ENCODE measurements around the gene CYBA. TPM values are rescaled to one million over a fixed set of nuclear protein-coding genes. Genes with fewer than 3 reads are reported as not detected.

Gene CYBA
- total and polyA plus RNA-seq, 2 of the 4 experiments (the other 2 are of a cell fraction) = 65.6 to 169 TPM

DNA sequence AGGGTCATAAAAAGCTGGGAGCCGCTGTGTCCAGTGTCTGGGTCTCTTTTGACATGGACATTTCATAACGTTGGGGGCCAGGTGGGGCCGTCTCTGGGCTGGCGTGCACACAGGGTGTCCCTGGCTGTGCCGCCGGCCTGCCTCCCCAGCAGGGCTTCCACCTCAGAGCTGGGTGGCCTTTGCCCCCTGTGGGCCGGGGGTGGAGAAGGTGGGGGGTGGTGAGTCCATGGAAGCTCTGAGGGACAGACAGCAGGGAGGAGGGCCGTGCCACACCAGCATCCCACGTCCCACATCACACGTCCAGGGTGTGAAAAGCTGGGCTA, 36.4 kb upstream of the CYBA start:
- H3K56ac ChIP-seq (ENCODE audit: extremely low read depth, insufficient read depth, low read length) = no peak overlapping the region

More for the DNA sequence above, 36.4 kb upstream of the CYBA start:
- peaks cover 7% of the 10 kb centered on the region; the same call in 1 of the 2 replicates for H4K20me1 ChIP-seq (ENCODE audit: insufficient read depth, low read length)
- H3K9me1 ChIP-seq (ENCODE audit: insufficient read depth, low read length) = no peaks in the 10 kb centered on the region
- peaks cover 40% of the 10 kb centered on the region for H3K27me3 ChIP-seq (ENCODE audit: control insufficient read depth, insufficient read depth, low read length)
- TF ChIP-seq NFE2L2 (IDR thresholded peaks at IDR 0.05; ENCODE audit: low read depth, low read length) = no peak
- TF ChIP-seq, protein P1, sequence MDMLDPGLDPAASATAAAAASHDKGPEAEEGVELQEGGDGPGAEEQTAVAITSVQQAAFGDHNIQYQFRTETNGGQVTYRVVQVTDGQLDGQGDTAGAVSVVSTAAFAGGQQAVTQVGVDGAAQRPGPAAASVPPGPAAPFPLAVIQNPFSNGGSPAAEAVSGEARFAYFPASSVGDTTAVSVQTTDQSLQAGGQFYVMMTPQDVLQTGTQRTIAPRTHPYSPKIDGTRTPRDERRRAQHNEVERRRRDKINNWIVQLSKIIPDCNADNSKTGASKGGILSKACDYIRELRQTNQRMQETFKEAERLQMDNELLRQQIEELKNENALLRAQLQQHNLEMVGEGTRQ (IDR thresholded peaks at IDR 0.05; ENCODE audit: low read depth, low read length) = no peak
- no peak for TF ChIP-seq SMC3 (IDR thresholded peaks at IDR 0.05; ENCODE audit: low read depth, low read length)
- TF ChIP-seq RFX5 (IDR thresholded peaks at IDR 0.05; ENCODE audit: low read depth, low read length) = no peak
- TF ChIP-seq BHLHE40 (IDR thresholded peaks at IDR 0.05; ENCODE audit: low read depth, low read length) = no peak
- TF ChIP-seq MXI1 (IDR thresholded peaks at IDR 0.05; ENCODE audit: borderline replicate concordance, low read depth, low read length) = no peak
- TF ChIP-seq MAZ (IDR thresholded peaks at IDR 0.05; ENCODE audit: borderline replicate concordance, low read depth, low read length) = no peak
- TF ChIP-seq, protein P2, sequence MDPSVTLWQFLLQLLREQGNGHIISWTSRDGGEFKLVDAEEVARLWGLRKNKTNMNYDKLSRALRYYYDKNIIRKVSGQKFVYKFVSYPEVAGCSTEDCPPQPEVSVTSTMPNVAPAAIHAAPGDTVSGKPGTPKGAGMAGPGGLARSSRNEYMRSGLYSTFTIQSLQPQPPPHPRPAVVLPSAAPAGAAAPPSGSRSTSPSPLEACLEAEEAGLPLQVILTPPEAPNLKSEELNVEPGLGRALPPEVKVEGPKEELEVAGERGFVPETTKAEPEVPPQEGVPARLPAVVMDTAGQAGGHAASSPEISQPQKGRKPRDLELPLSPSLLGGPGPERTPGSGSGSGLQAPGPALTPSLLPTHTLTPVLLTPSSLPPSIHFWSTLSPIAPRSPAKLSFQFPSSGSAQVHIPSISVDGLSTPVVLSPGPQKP (IDR thresholded peaks at IDR 0.05; ENCODE audit: borderline replicate concordance, low read depth, low read length) = no peak
- TF ChIP-seq RCOR1 (IDR thresholded peaks at IDR 0.05; ENCODE audit: insufficient replicate concordance, low read length) = no peak
- TF ChIP-seq MAFK (IDR thresholded peaks at IDR 0.05; ENCODE audit: low read depth, low read length) = no peak
- TF ChIP-seq CEBPB (IDR thresholded peaks at IDR 0.05; ENCODE audit: low read depth, low read length) = no peak
- no peak for TF ChIP-seq POLR2A (IDR thresholded peaks at IDR 0.05; ENCODE audit: low read depth, low read length)
- TF ChIP-seq RAD21 (IDR thresholded peaks at IDR 0.05; ENCODE audit: low read length) = no peak
- TF ChIP-seq, protein P3, sequence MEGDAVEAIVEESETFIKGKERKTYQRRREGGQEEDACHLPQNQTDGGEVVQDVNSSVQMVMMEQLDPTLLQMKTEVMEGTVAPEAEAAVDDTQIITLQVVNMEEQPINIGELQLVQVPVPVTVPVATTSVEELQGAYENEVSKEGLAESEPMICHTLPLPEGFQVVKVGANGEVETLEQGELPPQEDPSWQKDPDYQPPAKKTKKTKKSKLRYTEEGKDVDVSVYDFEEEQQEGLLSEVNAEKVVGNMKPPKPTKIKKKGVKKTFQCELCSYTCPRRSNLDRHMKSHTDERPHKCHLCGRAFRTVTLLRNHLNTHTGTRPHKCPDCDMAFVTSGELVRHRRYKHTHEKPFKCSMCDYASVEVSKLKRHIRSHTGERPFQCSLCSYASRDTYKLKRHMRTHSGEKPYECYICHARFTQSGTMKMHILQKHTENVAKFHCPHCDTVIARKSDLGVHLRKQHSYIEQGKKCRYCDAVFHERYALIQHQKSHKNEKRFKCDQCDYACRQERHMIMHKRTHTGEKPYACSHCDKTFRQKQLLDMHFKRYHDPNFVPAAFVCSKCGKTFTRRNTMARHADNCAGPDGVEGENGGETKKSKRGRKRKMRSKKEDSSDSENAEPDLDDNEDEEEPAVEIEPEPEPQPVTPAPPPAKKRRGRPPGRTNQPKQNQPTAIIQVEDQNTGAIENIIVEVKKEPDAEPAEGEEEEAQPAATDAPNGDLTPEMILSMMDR (conservative IDR thresholded peaks at IDR 0.05; ENCODE audit: low read depth, low read length) = no peak
- no peak for TF ChIP-seq CHD1 (IDR thresholded peaks at IDR 0.05; ENCODE audit: low read depth, low read length)
- TF ChIP-seq FOS (IDR thresholded peaks at IDR 0.05; ENCODE audit: low read depth, low read length) = no peak
- no peak overlapping the region for H2BK120ac ChIP-seq (ENCODE audit: low read depth, low read length)
- POLR2A ChIA-PET (ENCODE audit: unreplicated experiment) = no interaction called here
- no peak overlapping the region for H2AFZ ChIP-seq (replicated peaks; ENCODE audit: low read length, poor library complexity)
- 83% methylated on average over 1 of the region's 10 CpGs; no CpG with 5 or more reads in 1 of the 2 experiments for WGBS, 2 experiments (ENCODE audit: extremely low coverage in 2 of 2, insufficient read length in 1 of 2)
- CTCF ChIA-PET = interaction anchor here (0.7 kb wide), 1 partner anchor 1246 kb away, joined by 3 read pairs; no protein-coding TSS in a partner anchor
- no peak overlapping the region for H4K8ac ChIP-seq (ENCODE audit: low read depth in 2 of 2, low read length in 2 of 2)
- H2BK20ac ChIP-seq (ENCODE audit: low read depth, low read length) = no peak overlapping the region
- BruUV-seq (replicated peaks) = no TSS peak
- dilution Hi-C loops (cut with HindIII; ENCODE audit: low sequenced_read_pairs, unreplicated experiment) (no loop called here), intact Hi-C loops (cut with micrococcal nuclease) (no loop called here), in situ Hi-C loops (cut with MboI; ENCODE audit: low sequenced_read_pairs) (no loop called here)
- no peak overlapping the region for H3K23ac ChIP-seq (ENCODE audit: low read depth, low read length)
- H3K14ac ChIP-seq (replicated peaks; ENCODE audit: low read depth, low read length) = no peak overlapping the region
- H3K4me1 ChIP-seq (ENCODE audit: control insufficient read depth, insufficient read depth, low read length) = peaks cover 7% of the 10 kb centered on the region; the same call in 1 of the 2 replicates
- H3K9me3 ChIP-seq (ENCODE audit: control insufficient read depth, insufficient read depth, low read length) = no peaks in the 10 kb centered on the region
- H2BK15ac ChIP-seq (ENCODE audit: low read depth, low read length) = no peak overlapping the region
- H2AK9ac ChIP-seq (replicated peaks; ENCODE audit: low read depth, low read length, poor library complexity) = peak overlapping the region; percentile 57
- no peak overlapping the region for H3K4me2 ChIP-seq (ENCODE audit: low read depth, low read length)
- H3K18ac ChIP-seq (ENCODE audit: low read depth, low read length) = no peak overlapping the region
- DNase-seq = no peak
- no peak for ATAC-seq (ENCODE audit: low read depth)
- no peak overlapping the region for H3K9ac ChIP-seq (ENCODE audit: low read depth, low read length)
- no peak overlapping the region for H3K27ac ChIP-seq (ENCODE audit: insufficient read depth, low read length)
- H4K5ac ChIP-seq (ENCODE audit: low read depth, low read length) = no peak overlapping the region
- H2AK5ac ChIP-seq (ENCODE audit: low read depth, low read length) = no peak overlapping the region
- H3K4ac ChIP-seq (ENCODE audit: low read depth, low read length) = no peak overlapping the region
- H4K91ac ChIP-seq (ENCODE audit: insufficient read depth, low read depth, low read length) = no peak overlapping the region
- H3K79me1 ChIP-seq (ENCODE audit: low read depth in 1 of 2, low read length in 2 of 2) = no peaks in the 10 kb centered on the region
- no peaks in the 10 kb centered on the region for H3K36me3 ChIP-seq (ENCODE audit: control insufficient read depth, insufficient read depth, low read length)
- no peak overlapping the region for H2BK5ac ChIP-seq (ENCODE audit: low read depth, low read length, poor library complexity, severe bottlenecking)
- H3K4me3 ChIP-seq (ENCODE audit: insufficient read depth, low read depth, low read length) = no peak overlapping the region

All from IMR-90 (cell line).